GM12878 (cell line): Measurements from ENCODE around the gene NFS1. TPM values are rescaled to one million over a fixed set of nuclear protein-coding genes. Genes with fewer than 3 reads are reported as not detected.

Experiments used
- ATAC-seq: fragments of 200-7000 bp; cut with Tn5 transposase; 3 replicates; pipeline ENCODE4 v1.9.1; 2020; ENCODE audit warnings: mild to moderate bottlenecking, moderate library complexity
- BruUV-seq: library from RNA; stranded (reverse); fragments of 400-500 nt; replicated peaks from 2 replicates; lab custom pipeline; 2021; lab: Mats Ljungman, UMichigan
- CTCF ChIA-PET: fragments of 300-600 bp; sonication (Branson Sonifier 250); formaldehyde crosslinking; extraction: SDS; loops from one replicate; lab custom pipeline; 2021; ENCODE audit warnings: inconsistent platforms; lab: Yijun Ruan, JAX
- POLR2A ChIA-PET: fragments of 350-600 bp; formaldehyde crosslinking; extraction: SDS; loops from one replicate; lab custom pipeline; 2021; ENCODE audit warnings: inconsistent platforms; lab: Charles Lee
- RAD21 ChIA-PET: fragments of 300-600 bp; sonication (Branson Sonifier 250); formaldehyde crosslinking; loops from one replicate; lab custom pipeline; 2023; ENCODE audit warnings: antibody characterized with exemption; ENCODE audit not compliant: unreplicated experiment; lab: Charles Lee
- SMC1A ChIA-PET: fragments of 300-600 bp; sonication (Branson Sonifier 250); formaldehyde crosslinking; loops from one replicate; lab custom pipeline; 2023; ENCODE audit not compliant: unreplicated experiment, uncharacterized antibody; lab: Charles Lee
- DNase-seq: peaks from one replicate; pipeline ENCODE4 v3.0.0-alpha.2; 2011; ENCODE audit warnings: low read depth, low spot score
- FAIRE-seq: peaks from 3 replicates; lab custom pipeline; 2011; peaks lifted over from hg19 to GRCh38; lab: Jason Lieb, UNC
- H2AFZ ChIP-seq: 2 replicates; pipeline ENCODE4 v1.6.0; 2011; ENCODE audit warnings: low read depth, low read length, control low read depth; ENCODE audit not compliant: control insufficient read depth
- H3K27ac ChIP-seq: 2 replicates; pipeline ENCODE4 v1.5.1; 2011; ENCODE audit warnings: control low read depth; ENCODE audit not compliant: control insufficient read depth, insufficient read depth
- H3K27me3 ChIP-seq, 2 experiments: replicated peaks in 1 of 2; 2 replicates each; pipeline versions ENCODE4 v1.6.0 to v1.6.1; 2011; ENCODE audit warnings: low read length in 1 of 2; ENCODE audit not compliant: control insufficient read depth in 2 of 2, insufficient read depth in 2 of 2
- H3K36me3 ChIP-seq, 2 experiments: 2 replicates each; pipeline ENCODE4 v1.5.1; 2011; ENCODE audit warnings: low read length in 1 of 2; ENCODE audit not compliant: control insufficient read depth in 2 of 2, insufficient read depth in 2 of 2
- H3K4me1 ChIP-seq: 2 replicates; pipeline ENCODE4 v1.6.1; 2011; ENCODE audit warnings: mild to moderate bottlenecking, low read length, moderate library complexity, mixed read lengths; ENCODE audit not compliant: control insufficient read depth, insufficient read depth
- H3K4me2 ChIP-seq: 2 replicates; pipeline ENCODE4 v1.6.0; 2011; ENCODE audit warnings: control low read depth; ENCODE audit not compliant: control insufficient read depth, insufficient read depth
- H3K4me3 ChIP-seq: fragments of 200-600 bp; sonication (generic); 2 replicates; pipeline ENCODE4 v1.5.1; 2016
- H3K79me2 ChIP-seq: 2 replicates; pipeline ENCODE4 v1.6.0; 2011; ENCODE audit warnings: low read length; ENCODE audit not compliant: control insufficient read depth, insufficient read depth
- H3K9ac ChIP-seq: 2 replicates; pipeline ENCODE4 v1.8.0; 2011; ENCODE audit warnings: low read length, control low read depth, mixed read lengths; ENCODE audit not compliant: control insufficient read depth, insufficient read depth
- H3K9me3 ChIP-seq: replicated peaks from 3 replicates; pipeline ENCODE4 v1.5.1; 2011; ENCODE audit warnings: mild to moderate bottlenecking, low read length; ENCODE audit not compliant: control insufficient read depth, insufficient read depth
- H4K20me1 ChIP-seq: 2 replicates; pipeline ENCODE4 v1.6.0; 2011; ENCODE audit not compliant: control insufficient read depth, insufficient read depth
- CBFB ChIP-seq: IDR thresholded peaks from 2 replicates; pipeline ENCODE4 v1.6.1; 2016; ENCODE audit warnings: antibody characterized with exemption, low read depth
- CHD1 ChIP-seq: IDR thresholded peaks from 2 replicates; pipeline ENCODE4 v1.6.1; 2012; ENCODE audit warnings: low read depth, low read length, improper control_type of control experiment
- CREB1 ChIP-seq: IDR thresholded peaks from 2 replicates; pipeline ENCODE4 v1.6.1; 2012; ENCODE audit warnings: low read depth, mild to moderate bottlenecking, inconsistent platforms
- CREM ChIP-seq: IDR thresholded peaks from 2 replicates; pipeline ENCODE4 v1.6.1; 2014; ENCODE audit warnings: antibody characterized with exemption, low read depth
- FOXM1 ChIP-seq: IDR thresholded peaks from 2 replicates; pipeline ENCODE4 v1.6.1; 2012; ENCODE audit warnings: low read depth, mild to moderate bottlenecking, inconsistent platforms, low read length, moderate library complexity
- KAT2A ChIP-seq: conservative IDR thresholded peaks from 2 replicates; pipeline ENCODE4 v1.6.1; 2011; ENCODE audit warnings: low read depth, low read length; ENCODE audit not compliant: control insufficient read depth
- KLF5 ChIP-seq: fragments of 450-650 bp; IDR thresholded peaks from 2 replicates; pipeline ENCODE4 v1.6.1; 2014; ENCODE audit warnings: mild to moderate bottlenecking; ENCODE audit not compliant: partially characterized antibody
- PAX8 ChIP-seq: fragments of 450-650 bp; IDR thresholded peaks from 2 replicates; pipeline ENCODE4 v1.6.1; 2017; ENCODE audit warnings: mild to moderate bottlenecking, moderate library complexity
- RAD51 ChIP-seq: fragments of 450-650 bp; IDR thresholded peaks from 2 replicates; pipeline ENCODE4 v1.6.1; 2016; ENCODE audit warnings: moderate library complexity, mild to moderate bottlenecking, inconsistent platforms
- RFX5 ChIP-seq: IDR thresholded peaks from 2 replicates; pipeline ENCODE4 v1.6.1; 2011; ENCODE audit warnings: low read depth, low read length, improper control_type of control experiment
- SIX5 ChIP-seq: IDR thresholded peaks from 2 replicates; pipeline ENCODE4 v1.6.1; 2011; ENCODE audit warnings: mild to moderate bottlenecking, low read depth, low read length, moderate library complexity; ENCODE audit not compliant: severe bottlenecking
- SPI1 ChIP-seq: IDR thresholded peaks from 2 replicates; pipeline ENCODE4 v1.6.1; 2011; ENCODE audit warnings: low read depth, mild to moderate bottlenecking, low read length, moderate library complexity, borderline replicate concordance; ENCODE audit not compliant: insufficient read depth
- STAT1 ChIP-seq: fragments of 450-650 bp; conservative IDR thresholded peaks from 2 replicates; pipeline ENCODE4 v1.6.1; 2014; ENCODE audit warnings: antibody characterized with exemption, mild to moderate bottlenecking
- STAT3 ChIP-seq: IDR thresholded peaks from 2 replicates; pipeline ENCODE4 v1.6.1; 2011; ENCODE audit warnings: low read depth, low read length, improper control_type of control experiment
- TCF3 ChIP-seq: IDR thresholded peaks from 2 replicates; pipeline ENCODE4 v1.6.1; 2012; ENCODE audit warnings: low read depth, mild to moderate bottlenecking, low read length, borderline replicate concordance; ENCODE audit not compliant: insufficient read depth
- ZBED1 ChIP-seq: IDR thresholded peaks from 2 replicates; pipeline ENCODE4 v1.6.1; 2016; ENCODE audit warnings: borderline replicate concordance
- WGBS: methylation state at CpG from one replicate; pipeline ENCODE4 v1.1.6; 2016; ENCODE audit warnings: low lambda C conversion rate; ENCODE audit not compliant: insufficient replicate concordance, insufficient coverage; ENCODE audit errors: missing lambda C conversion rate; 5-methylcytosine and 5-hydroxymethylcytosine counted together
- in situ Hi-C: fragments of 300-500 bp; cut with MboI; formaldehyde crosslinking; loops from 9 replicates; pipeline ENCODE4 v1.14.3; 2018; ENCODE audit warnings: mixed read lengths
- intact Hi-C: fragments of 100-400 bp; cut with micrococcal nuclease; formaldehyde crosslinking; loops from one replicate; pipeline ENCODE4 v1.14.2; 2022; ENCODE audit not compliant: unreplicated experiment
- polyA plus RNA-seq, 11 experiments: library from polyadenylated mRNA; depleted of rRNA in 4 of 11; unstranded in 6 of 11; stranded (reverse) in 5 of 11; fragments of >200 nt; fragmentation: Nextera tagmentation in 4 of 11; fragmentation: Illumina TruSeq in 1 of 11; extraction: Ambion mirVana in 4 of 11; extraction: Trizol in 1 of 11; gene quantifications; 1 replicate in 1 of 11; 2 replicates in 10 of 11; pipeline versions ENCODE4 v1.2.1 to v1.2.3, GENCODE V29; 2011 to 2016; ENCODE audit warnings: inconsistent platforms in 2 of 11, missing spikeins in 2 of 11, low read depth in 1 of 11
- total RNA-seq, 4 experiments: library from RNA; depleted of rRNA in 3 of 4; stranded (reverse); fragments of >200 nt in 3 of 4; fragmentation: Illumina TruSeq in 1 of 4; extraction: Trizol in 1 of 4; gene quantifications; 2 replicates each; pipeline versions ENCODE4 v1.2.1 to v1.2.3, GENCODE V29; 2013 to 2021
- TF ChIP-seq, protein P1 (sequence below): IDR thresholded peaks from 2 replicates; pipeline ENCODE4 v1.6.1; 2012; ENCODE audit warnings: low read length, inconsistent platforms
- TF ChIP-seq, protein P2 (sequence below): IDR thresholded peaks from 2 replicates; pipeline ENCODE4 v1.6.1; 2011; ENCODE audit warnings: low read depth, mild to moderate bottlenecking, low read length, moderate library complexity, borderline replicate concordance; ENCODE audit errors: extremely low read depth
- TF ChIP-seq, protein P3 (sequence below): fragments of 450-650 bp; IDR thresholded peaks from 2 replicates; pipeline ENCODE4 v1.6.1; 2017; ENCODE audit warnings: mild to moderate bottlenecking, moderate library complexity

Gene NFS1
- total and polyA plus RNA-seq, 10 of the 15 experiments (the other 5 are each of a cell fraction or from before 2014, with no cell fraction given) = 9.2 to 74.1 (median 38.6) TPM

DNA sequence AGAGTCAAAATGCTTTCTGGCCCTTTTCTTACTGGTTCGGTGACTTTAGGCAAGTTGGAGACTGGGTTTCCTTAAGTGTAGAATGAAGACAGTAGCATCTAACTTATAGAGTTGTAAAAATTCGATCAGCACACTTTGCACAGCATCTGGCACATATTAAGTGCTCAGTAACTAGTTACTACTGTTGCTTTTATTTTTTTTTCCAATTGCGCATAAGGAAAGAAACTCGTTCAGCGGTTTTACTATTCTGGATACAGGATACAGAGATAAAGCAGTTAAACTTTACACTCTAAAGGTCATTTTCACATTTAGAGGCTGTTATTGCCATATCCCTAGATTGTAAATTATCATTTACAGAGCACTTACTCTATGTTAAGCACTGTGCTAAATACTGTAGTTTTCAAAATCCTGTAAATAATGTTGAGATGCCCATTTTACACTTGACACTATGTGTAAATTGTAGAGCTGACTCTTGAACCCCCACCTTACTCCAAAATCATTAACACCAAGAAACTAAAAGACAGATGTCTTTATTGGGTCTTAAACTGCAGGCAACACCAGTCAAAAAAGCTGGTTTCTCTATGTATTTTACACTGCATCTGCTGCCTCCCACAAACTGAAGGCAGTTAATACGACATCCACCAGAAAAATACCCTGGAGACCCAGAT lies 939 bp upstream of the NFS1 start:
- no TSS peak for BruUV-seq
- TF ChIP-seq RFX5 = no peak
- no peak for TF ChIP-seq PAX8
- TF ChIP-seq, protein P1, sequence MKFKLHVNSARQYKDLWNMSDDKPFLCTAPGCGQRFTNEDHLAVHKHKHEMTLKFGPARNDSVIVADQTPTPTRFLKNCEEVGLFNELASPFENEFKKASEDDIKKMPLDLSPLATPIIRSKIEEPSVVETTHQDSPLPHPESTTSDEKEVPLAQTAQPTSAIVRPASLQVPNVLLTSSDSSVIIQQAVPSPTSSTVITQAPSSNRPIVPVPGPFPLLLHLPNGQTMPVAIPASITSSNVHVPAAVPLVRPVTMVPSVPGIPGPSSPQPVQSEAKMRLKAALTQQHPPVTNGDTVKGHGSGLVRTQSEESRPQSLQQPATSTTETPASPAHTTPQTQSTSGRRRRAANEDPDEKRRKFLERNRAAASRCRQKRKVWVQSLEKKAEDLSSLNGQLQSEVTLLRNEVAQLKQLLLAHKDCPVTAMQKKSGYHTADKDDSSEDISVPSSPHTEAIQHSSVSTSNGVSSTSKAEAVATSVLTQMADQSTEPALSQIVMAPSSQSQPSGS = no peak
- TF ChIP-seq SPI1 = no peak
- no peak for TF ChIP-seq CREB1
- no peak for TF ChIP-seq STAT3
- no peak for TF ChIP-seq RAD51
- TF ChIP-seq CREM = no peak
- no peak for TF ChIP-seq ZBED1
- TF ChIP-seq KLF5 = no peak
- TF ChIP-seq CBFB = no peak
- no peak for TF ChIP-seq KAT2A
- TF ChIP-seq CHD1 = no peak
- TF ChIP-seq, protein P2, sequence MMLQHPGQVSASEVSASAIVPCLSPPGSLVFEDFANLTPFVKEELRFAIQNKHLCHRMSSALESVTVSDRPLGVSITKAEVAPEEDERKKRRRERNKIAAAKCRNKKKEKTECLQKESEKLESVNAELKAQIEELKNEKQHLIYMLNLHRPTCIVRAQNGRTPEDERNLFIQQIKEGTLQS = no peak
- no peak for TF ChIP-seq TCF3
- TF ChIP-seq FOXM1 = no peak
- TF ChIP-seq SIX5 = no peak
- TF ChIP-seq STAT1 = no peak
- TF ChIP-seq, protein P3, sequence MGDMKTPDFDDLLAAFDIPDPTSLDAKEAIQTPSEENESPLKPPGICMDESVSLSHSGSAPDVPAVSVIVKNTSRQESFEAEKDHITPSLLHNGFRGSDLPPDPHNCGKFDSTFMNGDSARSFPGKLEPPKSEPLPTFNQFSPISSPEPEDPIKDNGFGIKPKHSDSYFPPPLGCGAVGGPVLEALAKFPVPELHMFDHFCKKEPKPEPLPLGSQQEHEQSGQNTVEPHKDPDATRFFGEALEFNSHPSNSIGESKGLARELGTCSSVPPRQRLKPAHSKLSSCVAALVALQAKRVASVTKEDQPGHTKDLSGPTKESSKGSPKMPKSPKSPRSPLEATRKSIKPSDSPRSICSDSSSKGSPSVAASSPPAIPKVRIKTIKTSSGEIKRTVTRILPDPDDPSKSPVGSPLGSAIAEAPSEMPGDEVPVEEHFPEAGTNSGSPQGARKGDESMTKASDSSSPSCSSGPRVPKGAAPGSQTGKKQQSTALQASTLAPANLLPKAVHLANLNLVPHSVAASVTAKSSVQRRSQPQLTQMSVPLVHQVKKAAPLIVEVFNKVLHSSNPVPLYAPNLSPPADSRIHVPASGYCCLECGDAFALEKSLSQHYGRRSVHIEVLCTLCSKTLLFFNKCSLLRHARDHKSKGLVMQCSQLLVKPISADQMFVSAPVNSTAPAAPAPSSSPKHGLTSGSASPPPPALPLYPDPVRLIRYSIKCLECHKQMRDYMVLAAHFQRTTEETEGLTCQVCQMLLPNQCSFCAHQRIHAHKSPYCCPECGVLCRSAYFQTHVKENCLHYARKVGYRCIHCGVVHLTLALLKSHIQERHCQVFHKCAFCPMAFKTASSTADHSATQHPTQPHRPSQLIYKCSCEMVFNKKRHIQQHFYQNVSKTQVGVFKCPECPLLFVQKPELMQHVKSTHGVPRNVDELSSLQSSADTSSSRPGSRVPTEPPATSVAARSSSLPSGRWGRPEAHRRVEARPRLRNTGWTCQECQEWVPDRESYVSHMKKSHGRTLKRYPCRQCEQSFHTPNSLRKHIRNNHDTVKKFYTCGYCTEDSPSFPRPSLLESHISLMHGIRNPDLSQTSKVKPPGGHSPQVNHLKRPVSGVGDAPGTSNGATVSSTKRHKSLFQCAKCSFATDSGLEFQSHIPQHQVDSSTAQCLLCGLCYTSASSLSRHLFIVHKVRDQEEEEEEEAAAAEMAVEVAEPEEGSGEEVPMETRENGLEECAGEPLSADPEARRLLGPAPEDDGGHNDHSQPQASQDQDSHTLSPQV = no peak

More for the DNA sequence above, 939 bp upstream of the NFS1 start:
- Histone ChIP-seq H3K9ac (peak overlapping the region; percentile 96), H2AFZ (peak overlapping the region; percentile 97), H3K27ac (peak overlapping the region; percentile 87), H3K4me2 (peak overlapping the region; percentile 94), H3K9me3 (no peaks in the 10 kb centered on the region), H3K36me3 (peaks cover 4 to 31% of the 10 kb centered on the region in 2 experiments), H3K27me3 (no peaks in the 10 kb centered on the region), H3K4me1 (peaks cover 11% of the 10 kb centered on the region; the same call in 1 of the 2 replicates), H3K79me2 (peaks cover 27% of the 10 kb centered on the region), H3K4me3 (peak overlapping the region; percentile 71), H4K20me1 (no peaks in the 10 kb centered on the region; the same call in 1 of the 2 replicates)
- ChIA-PET RAD21 (interaction anchor here (1.2 to 1.5 kb wide), 2 partner anchors 36 to 40 kb away, joined by 3 to 4 read pairs; no protein-coding TSS in a partner anchor), CTCF (interaction anchor here (1.1 to 1.6 kb wide), 8 partner anchors 9 to 159 kb away, joined by 3 to 4 read pairs (median 3); partner anchors contain the start of gene RBM39), SMC1A (interaction anchor here (1.0 to 1.2 kb wide), 3 partner anchors 10 to 43 kb away, joined by 3 to 4 read pairs (median 4); no protein-coding TSS in a partner anchor), POLR2A (interaction anchor here (2.0 to 3.6 kb wide), 3 partner anchors 12 to 43 kb away, joined by 4 to 20 read pairs (median 10); partner anchors contain the start of gene RBM39)
- intact Hi-C loops (loop anchor here (2.0 to 5.0 kb wide), 2 partner anchors 98 to 237 kb away; no protein-coding TSS in a partner anchor), in situ Hi-C loops (no loop called here)
- ATAC-seq (no peak), DNase-seq (no peak), FAIRE-seq (no peak)
- 2% methylated on average over 6 of the region's 6 CpGs for WGBS
